ENCODE measurements around the gene TRIM28. TPM values are rescaled to one million over a fixed set of nuclear protein-coding genes. Genes with fewer than 3 reads are reported as not detected.

Gene TRIM28
- total and polyA plus RNA-seq, 9 of the 15 experiments (the other 6 are each of a cell fraction or from before 2014, with no cell fraction given): 12.1 to 797 (median 490) TPM

DNA sequence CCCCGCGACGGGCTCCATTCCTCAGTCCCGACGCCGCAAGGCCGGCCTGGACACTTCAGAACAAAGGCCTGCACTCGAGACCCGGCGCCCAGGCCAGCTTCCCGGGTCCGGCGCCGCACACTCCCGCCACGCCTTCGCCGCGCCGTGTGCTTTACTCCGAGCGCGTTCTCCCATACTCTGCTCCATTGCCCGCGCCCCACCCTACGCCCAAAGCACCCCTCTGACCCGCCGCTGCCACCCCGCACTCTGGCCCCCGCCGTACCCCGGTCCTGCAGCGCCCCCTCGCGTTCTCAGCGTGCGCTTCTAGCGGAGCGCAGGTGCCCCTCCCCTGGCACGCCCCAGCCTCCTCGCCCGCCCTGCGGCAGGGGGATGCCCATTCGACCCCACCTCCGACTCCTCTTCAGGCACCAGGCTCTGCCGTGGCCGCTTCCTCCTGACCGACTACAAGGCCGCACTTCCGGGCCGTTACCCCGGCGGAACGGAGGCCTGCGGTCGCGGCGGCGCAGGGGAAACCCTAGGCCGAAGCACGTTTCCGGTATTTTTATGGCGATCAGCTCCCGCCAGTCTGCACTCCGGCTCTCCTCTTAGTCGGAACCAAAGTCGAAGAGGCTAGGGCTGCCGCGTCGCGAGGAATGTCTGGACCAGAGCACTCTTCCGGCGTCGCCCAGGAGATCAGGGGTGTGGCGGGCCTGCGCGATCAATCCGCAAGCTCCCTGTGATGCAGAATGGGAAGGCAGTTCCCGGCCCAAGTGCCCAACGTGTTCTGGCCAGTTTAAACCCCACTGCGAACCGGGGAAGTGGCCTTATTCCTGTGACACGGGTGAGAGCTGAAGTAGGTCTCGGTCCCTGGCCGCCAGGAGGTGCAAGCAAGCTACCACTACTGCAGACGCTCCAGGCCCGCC lies 24.3 kb upstream of the TRIM28 start, which contains the start of gene ZBTB45 (continued):
- TF ChIP-seq PRDM10 (IDR thresholded peaks at IDR 0.05; ENCODE audit: partially characterized antibody) (peak; percentile 21), ZNF224 (CRISPR knock-in tag; IDR thresholded peaks at IDR 0.05) (no peak; the same call in 1 of the 2 replicates), ZNF174 (CRISPR knock-in tag; IDR thresholded peaks at IDR 0.05) (no peak), BRCA1 (IDR thresholded peaks at IDR 0.05) (no peak), BRCA1 (CRISPR knock-in tag; IDR thresholded peaks at IDR 0.05) (no peak), KLF1 (tag; IDR thresholded peaks at IDR 0.05) (peak; percentile 86), NCOA2 (IDR thresholded peaks at IDR 0.05; ENCODE audit: partially characterized antibody in 2 of 2) (no peak), NR2F6 (CRISPR knock-in tag; IDR thresholded peaks at IDR 0.05) (no peak), PHB (CRISPR knock-in tag; IDR thresholded peaks at IDR 0.05) (peak; percentile 75; the same call in 1 of the 2 replicates), NCOA4 (IDR thresholded peaks at IDR 0.05; ENCODE audit: partially characterized antibody) (peak; percentile 17), ELF1 (tag; IDR thresholded peaks at IDR 0.05) (peak; percentile 95), FOXM1 (IDR thresholded peaks at IDR 0.05; ENCODE audit: low read depth) (peak; percentile 36; the same call in 1 of the 2 replicates), FOXM1 (CRISPR knock-in tag; IDR thresholded peaks at IDR 0.05; ENCODE audit: low read depth) (peak; percentile 95; the same call in 1 of the 2 replicates), RHOXF2B (CRISPR knock-in tag; conservative IDR thresholded peaks at IDR 0.05) (no peak), HNRNPH1 (optimal IDR thresholded peaks at IDR 0.05; ENCODE audit: low read depth, low read length) (no peak), ARID2 (IDR thresholded peaks at IDR 0.05) (peak; percentile 90), CREB5 (CRISPR knock-in tag; IDR thresholded peaks at IDR 0.05) (no peak), GTF2A2 (tag; IDR thresholded peaks at IDR 0.05) (peak; percentile 78), GABPA (tag; conservative IDR thresholded peaks at IDR 0.05; ENCODE audit: low read depth) (peak; percentile 100), KAT7 (CRISPR knock-in tag; IDR thresholded peaks at IDR 0.05; ENCODE audit: borderline replicate concordance) (peak; percentile 85; the same call in 1 of the 2 replicates), ZFP30 (CRISPR knock-in tag; IDR thresholded peaks at IDR 0.05; ENCODE audit: borderline replicate concordance) (no peak), CAMTA2 (CRISPR knock-in tag; conservative IDR thresholded peaks at IDR 0.05) (peak; percentile 57; the same call in 1 of the 2 replicates), ZKSCAN1 (IDR thresholded peaks at IDR 0.05; ENCODE audit: low read depth, low read length) (peak; percentile 77)

Measured in K562 (cell line).